GM20431 (cell line): Measurements from ENCODE around the gene MYO7A.

Source experiments
- in situ Hi-C: fragments of 300-500 bp; cut with MseI, MboI; formaldehyde crosslinking; loops from one replicate; pipeline ENCODE4 v1.15.0; 2020; ENCODE audit warnings: low sequenced_read_pairs; ENCODE audit not compliant: unreplicated experiment

The MYO7A gene

GRCh38 chr11:77179048-77179447 lies 51.0 kb downstream of the MYO7A start:
- in situ Hi-C loops: no loop called here

- in situ Hi-C loops: no loop called here
Observed at GRCh38 chr11:77179681-77180080, 51.6 kb downstream of the MYO7A start.

GRCh38 chr11:77180346-77180745 lies 52.3 kb downstream of the MYO7A start:
- in situ Hi-C loops: no loop called here

- in situ Hi-C loops: no loop called here
Observed at GRCh38 chr11:77181226-77181625, 53.2 kb downstream of the MYO7A start.

GRCh38 chr11:77181799-77182541 lies 53.9 kb downstream of the MYO7A start:
- in situ Hi-C loops: no loop called here

GRCh38 chr11:77182542-77183430 lies 54.7 kb downstream of the MYO7A start:
- in situ Hi-C loops: no loop called here

- in situ Hi-C loops: no loop called here
Observed at GRCh38 chr11:77183431-77183984, 55.5 kb downstream of the MYO7A start.

GRCh38 chr11:77184136-77184860 lies 56.3 kb downstream of the MYO7A start:
- in situ Hi-C loops: no loop called here

GRCh38 chr11:77186302-77186701 lies 58.3 kb downstream of the MYO7A start:
- in situ Hi-C loops: no loop called here

- in situ Hi-C loops: no loop called here
Observed at GRCh38 chr11:77187111-77187750, 59.2 kb downstream of the MYO7A start.

- in situ Hi-C loops: no loop called here
Observed at GRCh38 chr11:77187776-77188632, 60.0 kb downstream of the MYO7A start.

- in situ Hi-C loops: no loop called here
Observed at GRCh38 chr11:77188633-77189491, 60.8 kb downstream of the MYO7A start.

- in situ Hi-C loops: no loop called here
Observed at GRCh38 chr11:77189588-77190210, 61.7 kb downstream of the MYO7A start.

- in situ Hi-C loops: no loop called here
Observed at GRCh38 chr11:77190331-77191075, 62.5 kb downstream of the MYO7A start.

- in situ Hi-C loops: no loop called here
Observed at GRCh38 chr11:77191429-77191822, 63.4 kb downstream of the MYO7A start.

- in situ Hi-C loops: no loop called here
Observed at GRCh38 chr11:77191823-77192495, 63.9 kb downstream of the MYO7A start.
